ENCODE results near the gene FGGY. TPM values are rescaled to one million over a fixed set of nuclear protein-coding genes. Genes with fewer than 3 reads are reported as not detected.

Gene FGGY
- total and polyA plus RNA-seq, 11 donors: 7.2 to 42.9 (median 32.0) TPM

- Histone ChIP-seq H3K27me3 (no peaks in the 10 kb centered on the region), H3K4me1 (peaks cover 0 to 61% (median 18%) of the 10 kb centered on the region in 12 donors), H3K4me3 (no peak overlapping the region), H3K36me3 (no peaks in the 10 kb centered on the region), H3K9me3 (no peaks in the 10 kb centered on the region), H3K27ac (no peak overlapping the region)
- WGBS, 4 donors: 74 to 89% (median 83%) methylated on average over 3 to 4 of the region's 4 CpGs
- no peak for ATAC-seq
- TF ChIP-seq, protein P1, sequence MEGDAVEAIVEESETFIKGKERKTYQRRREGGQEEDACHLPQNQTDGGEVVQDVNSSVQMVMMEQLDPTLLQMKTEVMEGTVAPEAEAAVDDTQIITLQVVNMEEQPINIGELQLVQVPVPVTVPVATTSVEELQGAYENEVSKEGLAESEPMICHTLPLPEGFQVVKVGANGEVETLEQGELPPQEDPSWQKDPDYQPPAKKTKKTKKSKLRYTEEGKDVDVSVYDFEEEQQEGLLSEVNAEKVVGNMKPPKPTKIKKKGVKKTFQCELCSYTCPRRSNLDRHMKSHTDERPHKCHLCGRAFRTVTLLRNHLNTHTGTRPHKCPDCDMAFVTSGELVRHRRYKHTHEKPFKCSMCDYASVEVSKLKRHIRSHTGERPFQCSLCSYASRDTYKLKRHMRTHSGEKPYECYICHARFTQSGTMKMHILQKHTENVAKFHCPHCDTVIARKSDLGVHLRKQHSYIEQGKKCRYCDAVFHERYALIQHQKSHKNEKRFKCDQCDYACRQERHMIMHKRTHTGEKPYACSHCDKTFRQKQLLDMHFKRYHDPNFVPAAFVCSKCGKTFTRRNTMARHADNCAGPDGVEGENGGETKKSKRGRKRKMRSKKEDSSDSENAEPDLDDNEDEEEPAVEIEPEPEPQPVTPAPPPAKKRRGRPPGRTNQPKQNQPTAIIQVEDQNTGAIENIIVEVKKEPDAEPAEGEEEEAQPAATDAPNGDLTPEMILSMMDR (IDR thresholded peaks at IDR 0.05): no peak
- TF ChIP-seq POLR2A (IDR thresholded peaks at IDR 0.05): no peak
- no peak for DNase-seq
- intact Hi-C loops (cut with DNase I): loop anchor here in 1 of 10 donors (10.0 kb wide), 1 partner anchor 377 kb away; the partner anchor contains the start of gene FGGY
Observed at GRCh38 chr1:59671953-59672305, 375.0 kb downstream of the FGGY start.

- 82 to 91% (median 83%) methylated on average over 7 of the region's 7 CpGs for WGBS, 4 donors
- peaks cover 0 to 68% (median 20%) of the 10 kb centered on the region in 12 donors for H3K4me1 ChIP-seq
- peak overlapping the region in 2 of 12 donors; percentile 72 to 82 for H3K27ac ChIP-seq
Observed at GRCh38 chr1:59672851-59673572, 376.1 kb downstream of the FGGY start.

GRCh38 chr1:59673573-59674450 lies 376.9 kb downstream of the FGGY start:
- ATAC-seq: no peak
- WGBS, 4 donors: 85 to 87% (median 86%) methylated on average over 16 of the region's 16 CpGs
- intact Hi-C loops (cut with DNase I): loop anchor here in 1 of 10 donors (10.0 kb wide), 1 partner anchor 379 kb away; the partner anchor contains the start of gene FGGY

More at GRCh38 chr1:59672851-59673572, 376.1 kb downstream of the FGGY start:
- DNase-seq (no peak), ATAC-seq (no peak)
- Histone ChIP-seq H3K27me3 (no peaks in the 10 kb centered on the region), H3K9me3 (no peaks in the 10 kb centered on the region), H3K36me3 (no peaks in the 10 kb centered on the region), H3K4me3 (no peak overlapping the region)
- intact Hi-C loops (cut with DNase I): loop anchor here in 1 of 10 donors (10.0 kb wide), 1 partner anchor 378 kb away; the partner anchor contains the start of gene FGGY
- TF ChIP-seq POLR2A (IDR thresholded peaks at IDR 0.05): no peak
- TF ChIP-seq, protein P1 (IDR thresholded peaks at IDR 0.05): no peak

More at GRCh38 chr1:59673573-59674450, 376.9 kb downstream of the FGGY start:
- H3K4me3 ChIP-seq: no peak overlapping the region
- H3K9me3 ChIP-seq: no peaks in the 10 kb centered on the region
- TF ChIP-seq, protein P1 (IDR thresholded peaks at IDR 0.05): no peak
- no peak for TF ChIP-seq POLR2A (IDR thresholded peaks at IDR 0.05)
- peaks cover 0 to 76% (median 25%) of the 10 kb centered on the region in 12 donors for H3K4me1 ChIP-seq
- H3K27me3 ChIP-seq: no peaks in the 10 kb centered on the region
- H3K36me3 ChIP-seq: no peaks in the 10 kb centered on the region
- no peak for DNase-seq
- peak overlapping the region in 10 of 12 donors; percentile 0 to 82 (median 55) for H3K27ac ChIP-seq
